Measurements from ENCODE around the gene CCNB1. TPM values are rescaled to one million over a fixed set of nuclear protein-coding genes. Genes with fewer than 3 reads are reported as not detected.
A peak's percentile ranks its signal among the peaks of the same experiment; 100 is the strongest.

The CCNB1 gene
- polyA plus RNA-seq, 2 of the 4 experiments (the other 2 are of a cell fraction), result 236 to 311 TPM

GRCh38 chr5:69129413-69129812, 37.5 kb upstream of the CCNB1 start (continued):
- TF ChIP-seq BCL3 (IDR thresholded peaks at IDR 0.05) (no peak), EP300 (IDR thresholded peaks at IDR 0.05) (no peak), POLR2A (IDR thresholded peaks at IDR 0.05; ENCODE audit: low read length) (no peak), E2F6 (IDR thresholded peaks at IDR 0.05; ENCODE audit: borderline replicate concordance, low read depth) (no peak), NR3C1 (IDR thresholded peaks at IDR 0.05) (no peak), GATA3 (IDR thresholded peaks at IDR 0.05; ENCODE audit: borderline replicate concordance) (peak; percentile 43; the same call in 1 of the 2 replicates)
- TF ChIP-seq, protein P1, sequence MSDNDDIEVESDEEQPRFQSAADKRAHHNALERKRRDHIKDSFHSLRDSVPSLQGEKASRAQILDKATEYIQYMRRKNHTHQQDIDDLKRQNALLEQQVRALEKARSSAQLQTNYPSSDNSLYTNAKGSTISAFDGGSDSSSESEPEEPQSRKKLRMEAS (IDR thresholded peaks at IDR 0.05), result peak; percentile 29; the same call in 1 of the 2 replicates

DNA sequence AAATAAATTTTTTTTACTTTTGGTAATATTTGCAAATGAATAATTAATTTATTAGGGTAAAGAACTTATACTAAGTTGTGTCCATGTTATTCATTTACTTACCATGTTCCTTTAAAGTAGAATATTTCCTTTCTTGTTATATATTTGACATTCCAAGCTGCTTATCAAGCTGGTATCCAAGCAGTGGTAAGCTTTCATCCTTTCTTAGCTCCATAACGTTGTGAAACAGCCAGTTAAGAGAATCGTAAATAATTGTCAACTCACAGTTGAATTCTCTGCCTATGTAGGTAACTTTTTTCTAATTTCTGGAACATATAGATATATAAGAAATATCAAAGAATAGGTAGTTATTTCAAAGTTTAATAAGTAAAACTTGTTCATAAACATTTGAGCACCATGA, 36.7 kb upstream of the CCNB1 start:
- POLR2A ChIA-PET, result no interaction called here
- H3K4me2 ChIP-seq, result peak overlapping the region; percentile 67
- 6% methylated on average over 2 of the region's 2 CpGs for WGBS (ENCODE audit: missing lambda C conversion rate)
- ATAC-seq, result no peak
- TF ChIP-seq HDAC2 (IDR thresholded peaks at IDR 0.05), result no peak
- 0 out of 2 replicates have a peak, but pooled peaks have one; percentile 15 for TF ChIP-seq JUNB (IDR thresholded peaks at IDR 0.05)
- no peak for TF ChIP-seq NPAS2 (CRISPR knock-in tag; IDR thresholded peaks at IDR 0.05; ENCODE audit: borderline replicate concordance)
- TF ChIP-seq MAFK (IDR thresholded peaks at IDR 0.05; ENCODE audit: partially characterized antibody), result no peak
- no peak for TF ChIP-seq CBX8 (IDR thresholded peaks at IDR 0.05)
- no peak for TF ChIP-seq SMC3 (IDR thresholded peaks at IDR 0.05)
- TF ChIP-seq ESRRA (IDR thresholded peaks at IDR 0.05; ENCODE audit: borderline replicate concordance, low read length), result no peak
- no peak for TF ChIP-seq BHLHE40 (IDR thresholded peaks at IDR 0.05; ENCODE audit: low read depth, low read length)
- TF ChIP-seq USF2 (IDR thresholded peaks at IDR 0.05), result no peak
- no peak for TF ChIP-seq RAD21 (conservative IDR thresholded peaks at IDR 0.05 in 1 of 2, IDR thresholded peaks at IDR 0.05 in 1 of 2)
- peak in 1 of 2 experiments; percentile 46; a peak in 1 of 4 replicates for TF ChIP-seq CEBPB (IDR thresholded peaks at IDR 0.05)
- TF ChIP-seq, protein P2, sequence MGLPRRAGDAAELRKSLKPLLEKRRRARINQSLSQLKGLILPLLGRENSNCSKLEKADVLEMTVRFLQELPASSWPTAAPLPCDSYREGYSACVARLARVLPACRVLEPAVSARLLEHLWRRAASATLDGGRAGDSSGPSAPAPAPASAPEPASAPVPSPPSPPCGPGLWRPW (IDR thresholded peaks at IDR 0.05), result no peak
- TF ChIP-seq, protein P3, sequence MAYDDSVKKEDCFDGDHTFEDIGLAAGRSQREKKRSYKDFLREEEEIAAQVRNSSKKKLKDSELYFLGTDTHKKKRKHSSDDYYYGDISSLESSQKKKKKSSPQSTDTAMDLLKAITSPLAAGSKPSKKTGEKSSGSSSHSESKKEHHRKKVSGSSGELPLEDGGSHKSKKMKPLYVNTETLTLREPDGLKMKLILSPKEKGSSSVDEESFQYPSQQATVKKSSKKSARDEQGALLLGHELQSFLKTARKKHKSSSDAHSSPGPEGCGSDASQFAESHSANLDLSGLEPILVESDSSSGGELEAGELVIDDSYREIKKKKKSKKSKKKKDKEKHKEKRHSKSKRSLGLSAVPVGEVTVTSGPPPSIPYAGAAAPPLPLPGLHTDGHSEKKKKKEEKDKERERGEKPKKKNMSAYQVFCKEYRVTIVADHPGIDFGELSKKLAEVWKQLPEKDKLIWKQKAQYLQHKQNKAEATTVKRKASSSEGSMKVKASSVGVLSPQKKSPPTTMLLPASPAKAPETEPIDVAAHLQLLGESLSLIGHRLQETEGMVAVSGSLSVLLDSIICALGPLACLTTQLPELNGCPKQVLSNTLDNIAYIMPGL (CRISPR knock-in tag; IDR thresholded peaks at IDR 0.05; ENCODE audit: borderline replicate concordance), result no peak
- TF ChIP-seq, protein P1 (IDR thresholded peaks at IDR 0.05), result no peak
- H3K9me3 ChIP-seq, result no peaks in the 10 kb centered on the region
- peak in 1 of 2 experiments; percentile 32 for DNase-seq (ENCODE audit: low read depth in 1 of 2, low spot score in 1 of 2)
- peak overlapping the region; percentile 9; the same call in 1 of the 3 replicates for H3K4me3 ChIP-seq
- CTCF ChIA-PET, result no interaction called here
- FAIRE-seq, result peak; percentile 72
- peaks cover 27% of the 10 kb centered on the region for H3K4me1 ChIP-seq
- H3K27ac ChIP-seq, result peak overlapping the region in 1 of 2 experiments; percentile 61; a peak in 3 of 6 replicates

GRCh38 chr5:69131304-69131703, 35.6 kb upstream of the CCNB1 start:
- TF ChIP-seq HOXB13 (CRISPR knock-in tag; IDR thresholded peaks at IDR 0.05; ENCODE audit: low read depth), result no peak
- TF ChIP-seq CBX8 (IDR thresholded peaks at IDR 0.05), result no peak
- no peak for TF ChIP-seq ZFP36 (IDR thresholded peaks at IDR 0.05; ENCODE audit: borderline replicate concordance, partially characterized antibody)
- no peak for TF ChIP-seq NR3C1 (IDR thresholded peaks at IDR 0.05)
- TF ChIP-seq GATA3 (IDR thresholded peaks at IDR 0.05; ENCODE audit: borderline replicate concordance), result no peak
- TF ChIP-seq RFX5 (IDR thresholded peaks at IDR 0.05), result no peak
- no peak for TF ChIP-seq EHF (CRISPR knock-in tag; IDR thresholded peaks at IDR 0.05)
- no peak for TF ChIP-seq EP300 (IDR thresholded peaks at IDR 0.05)
- Histone ChIP-seq H3K9me3 (no peaks in the 10 kb centered on the region), H3K4me1 (peaks cover 27% of the 10 kb centered on the region), H3K4me3 (no peak overlapping the region), H3K27ac (peak overlapping the region; percentile 5 to 70; a peak in 3 of 6 replicates), H3K4me2 (no peak overlapping the region)
- ChIA-PET CTCF (no interaction called here), POLR2A (no interaction called here)
- ATAC-seq (no peak), FAIRE-seq (no peak), DNase-seq (ENCODE audit: low read depth in 1 of 2, low spot score in 1 of 2) (no peak)

Measured in A549 (cell line).